Epithelial cell of proximal tubule (primary cell): ENCODE measurements around the gene TNNC2. TPM values are rescaled to one million over a fixed set of nuclear protein-coding genes. Genes with fewer than 3 reads are reported as not detected.
"Not testable (repeated sequence)": the region's sequence is repeated elsewhere in the genome, so short reads cannot be mapped to it uniquely, and the experiment has no call there.

Source experiments
- DNase-seq: peaks from one replicate; pipeline ENCODE4 v3.0.0-alpha.2; 2011; ENCODE audit warnings: low read depth
- H3K4me3 ChIP-seq: 2 replicates; pipeline ENCODE4 v1.5.1; 2011; ENCODE audit warnings: low read depth, mild to moderate bottlenecking, low read length
- CTCF ChIP-seq: conservative IDR thresholded peaks from 2 replicates; pipeline ENCODE4 v1.5.1; 2012; ENCODE audit warnings: low read depth, mild to moderate bottlenecking, low read length
- total RNA-seq: library from RNA; depleted of rRNA; stranded (reverse); fragments of >200 nt; gene quantifications from 2 replicates; pipeline ENCODE4 v1.2.3, GENCODE V29; 2015

Gene TNNC2
- total RNA-seq, 1 donor from 2014 or later: not detected

DNA sequence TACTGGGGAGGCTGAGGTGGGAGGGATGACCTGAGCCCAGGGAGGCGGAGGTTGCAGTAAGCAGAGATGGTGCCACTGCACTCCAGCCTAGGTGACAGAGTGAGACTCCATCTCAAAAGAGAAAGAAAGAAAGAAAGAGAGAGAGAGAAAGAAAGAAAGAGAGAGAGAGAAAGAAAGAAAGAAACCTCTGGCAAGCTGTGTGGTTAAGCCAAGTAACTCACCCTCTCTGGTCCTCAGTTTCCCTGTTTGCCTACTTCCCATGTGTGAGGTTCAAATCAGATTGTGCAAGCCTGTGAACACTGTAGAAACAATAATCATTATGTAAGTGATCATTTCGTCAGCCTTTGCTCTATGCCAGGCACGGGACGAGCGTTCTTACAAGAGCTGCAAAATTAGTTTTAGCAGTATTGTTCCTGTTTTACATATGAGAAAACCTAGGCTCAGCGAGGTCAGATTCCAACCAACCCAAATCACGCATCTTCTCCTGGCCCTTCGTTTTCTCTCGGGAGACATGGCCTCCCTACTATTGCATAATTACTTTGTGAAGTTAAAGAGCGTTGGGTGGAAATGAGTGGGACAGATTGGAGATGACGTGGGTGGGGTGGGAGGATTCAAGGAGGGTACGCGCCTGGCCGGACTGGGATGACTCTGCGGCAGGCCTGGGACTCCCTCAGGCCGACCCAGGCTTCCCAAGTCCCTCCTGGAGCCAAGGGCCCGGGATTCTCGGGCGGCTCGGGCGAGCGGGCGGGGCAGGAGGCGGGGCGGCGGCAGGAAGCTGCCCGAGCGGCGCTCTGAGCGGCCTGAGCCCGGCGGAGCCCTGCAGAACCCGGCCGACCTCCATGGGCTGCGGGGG is 6.1 kb upstream of the TNNC2 start, which contains the start of gene SNX21:
Gene SNX21, plus strand, starts transcription at position 770 of the 853 bp plus-strand sequence. CDS start 121 bp downstream, outside the sequence.
- H3K4me3 ChIP-seq: peak within 1 kb of the TSS; percentile 88
- no peak for TF ChIP-seq CTCF
- DNase-seq: peak; percentile 33

DNA sequence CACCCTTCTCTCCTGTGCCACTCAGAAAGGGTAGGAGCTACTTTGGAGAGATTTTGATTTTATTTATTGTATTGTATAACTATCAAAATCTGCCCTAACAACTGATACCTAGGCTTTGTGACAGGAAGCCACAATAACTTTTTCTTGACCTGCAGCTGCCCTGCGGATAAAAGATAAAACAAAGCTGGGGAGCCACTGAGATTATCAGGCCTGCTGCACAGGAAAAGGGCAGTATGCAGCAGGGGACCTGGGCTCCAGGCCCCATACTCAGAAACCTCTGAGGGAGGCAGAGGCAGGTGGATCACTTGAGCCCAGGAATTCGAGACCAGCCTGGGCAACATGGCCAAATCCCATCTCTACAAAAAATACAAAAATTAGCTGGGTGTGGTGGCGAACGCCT is 5.5 kb upstream of the TNNC2 start:
- TF ChIP-seq CTCF: no peak
- no peak for DNase-seq
- no peak overlapping the region for H3K4me3 ChIP-seq

DNA sequence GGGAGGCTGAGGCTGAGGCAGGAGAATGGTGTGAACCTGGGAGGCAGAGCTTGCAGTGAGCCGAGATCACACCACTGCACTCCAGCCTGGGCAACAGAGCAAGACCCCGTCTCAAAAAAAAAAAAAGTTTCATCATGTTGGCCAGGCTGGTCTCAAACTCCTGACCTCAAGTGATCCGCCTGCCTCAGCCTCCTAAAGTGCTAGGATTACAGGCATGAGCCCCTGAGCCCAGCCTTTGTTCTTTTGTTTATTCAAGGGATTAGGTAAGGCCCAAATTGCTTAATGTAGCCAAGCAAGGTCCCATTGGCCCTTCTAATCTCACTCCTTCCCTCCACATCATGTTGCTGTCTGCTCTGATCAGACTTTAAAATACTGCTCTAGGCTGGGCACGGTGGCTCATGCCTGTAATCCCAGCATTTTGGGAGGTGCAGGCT is 2.6 kb upstream of the TNNC2 start:
- not testable (repeated sequence) for DNase-seq, H3K4me3 ChIP-seq

DNA sequence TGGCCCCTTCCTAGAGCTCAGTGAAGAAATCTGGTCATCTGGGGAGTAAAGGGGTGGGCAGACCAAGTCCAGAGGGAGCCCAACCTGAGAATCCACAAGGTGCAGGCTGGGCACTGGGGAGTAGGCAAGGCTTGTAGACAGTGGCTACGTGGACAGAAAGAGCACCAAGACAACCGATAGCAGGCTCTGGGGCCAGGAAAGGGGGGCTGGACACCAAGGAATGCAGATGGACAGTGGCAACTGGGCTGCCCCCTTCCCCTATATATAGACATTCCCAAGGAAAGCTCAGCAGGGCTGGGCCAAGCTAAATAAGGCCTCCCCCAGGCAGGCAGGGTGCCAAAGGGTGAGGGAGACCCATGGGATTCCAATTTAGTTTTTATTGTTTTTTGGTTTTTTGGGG is 1.5 kb upstream of the TNNC2 start:
- TF ChIP-seq CTCF: no peak
- DNase-seq: no peak

GRCh38 chr20:45827712-45828111 is 600 bp upstream of the TNNC2 start:
- DNase-seq: no peak
- H3K4me3 ChIP-seq: no peak overlapping the region
- no peak for TF ChIP-seq CTCF

More for the DNA sequence above, 1.5 kb upstream of the TNNC2 start:
- no peak overlapping the region for H3K4me3 ChIP-seq

DNA sequence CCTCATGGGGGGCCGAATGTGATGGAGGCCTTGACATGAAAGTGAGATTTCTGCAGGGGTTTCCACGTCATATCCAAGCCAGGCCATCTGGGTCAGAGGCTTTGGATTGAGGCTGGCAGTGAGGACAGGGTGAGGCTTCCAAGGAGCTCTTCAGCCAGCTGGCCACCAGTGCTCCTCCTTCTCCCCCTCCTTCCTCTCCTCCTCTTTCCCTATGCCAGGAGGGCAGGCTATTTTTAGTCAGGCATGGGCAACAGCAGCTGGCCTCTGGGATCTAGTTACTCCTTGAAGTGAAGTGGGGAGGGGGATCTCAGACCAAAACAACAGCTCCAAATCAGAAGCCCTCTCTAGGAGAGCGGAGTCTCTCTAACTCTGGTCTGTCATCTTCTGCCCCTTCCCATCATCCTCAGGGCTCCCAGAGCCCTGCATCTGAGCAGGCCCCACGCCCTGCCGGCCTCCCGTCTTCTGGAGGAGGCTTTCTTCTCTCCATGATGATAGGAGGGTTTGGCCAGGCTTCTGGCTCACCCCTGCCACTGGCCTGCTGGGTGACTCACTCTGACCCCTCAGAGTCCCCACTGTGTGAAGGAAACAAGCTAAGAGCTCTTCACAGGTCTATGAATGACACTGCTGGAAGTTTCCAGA is 612 bp downstream of the TNNC2 start:
- DNase-seq: no peak
- no peak for TF ChIP-seq CTCF
- H3K4me3 ChIP-seq: no peak overlapping the region

GRCh38 chr20:45823949-45824835 is 2.9 kb downstream of the TNNC2 start:
- DNase-seq: no peak
- TF ChIP-seq CTCF: peak; percentile 61

More at GRCh38 chr20:45823949-45824835, 2.9 kb downstream of the TNNC2 start:
- H3K4me3 ChIP-seq: peak overlapping the region; percentile 34
